ENCODE results near the gene SLC29A1. TPM values are rescaled to one million over a fixed set of nuclear protein-coding genes. Genes with fewer than 3 reads are reported as not detected.

Gene SLC29A1
- total and polyA plus RNA-seq, 9 of the 15 experiments (the other 6 are each of a cell fraction or from before 2014, with no cell fraction given), result 18.9 to 170 (median 57.7) TPM

- TF ChIP-seq MAZ (CRISPR knock-in tag; conservative IDR thresholded peaks at IDR 0.05 in 1 of 2, IDR thresholded peaks at IDR 0.05 in 1 of 2), result peak; percentile 69 to 75
- TF ChIP-seq SP1 (CRISPR knock-in tag; IDR thresholded peaks at IDR 0.05), result peak; percentile 42; the same call in 1 of the 2 replicates
- no peak for TF ChIP-seq SUPT5H (IDR thresholded peaks at IDR 0.05)
- TF ChIP-seq PHF21A (IDR thresholded peaks at IDR 0.05; ENCODE audit: borderline replicate concordance, low read depth), result peak; percentile 89
- TF ChIP-seq, protein P1, sequence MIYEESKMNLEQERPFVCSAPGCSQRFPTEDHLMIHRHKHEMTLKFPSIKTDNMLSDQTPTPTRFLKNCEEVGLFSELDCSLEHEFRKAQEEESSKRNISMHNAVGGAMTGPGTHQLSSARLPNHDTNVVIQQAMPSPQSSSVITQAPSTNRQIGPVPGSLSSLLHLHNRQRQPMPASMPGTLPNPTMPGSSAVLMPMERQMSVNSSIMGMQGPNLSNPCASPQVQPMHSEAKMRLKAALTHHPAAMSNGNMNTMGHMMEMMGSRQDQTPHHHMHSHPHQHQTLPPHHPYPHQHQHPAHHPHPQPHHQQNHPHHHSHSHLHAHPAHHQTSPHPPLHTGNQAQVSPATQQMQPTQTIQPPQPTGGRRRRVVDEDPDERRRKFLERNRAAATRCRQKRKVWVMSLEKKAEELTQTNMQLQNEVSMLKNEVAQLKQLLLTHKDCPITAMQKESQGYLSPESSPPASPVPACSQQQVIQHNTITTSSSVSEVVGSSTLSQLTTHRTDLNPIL (CRISPR knock-in tag; IDR thresholded peaks at IDR 0.05), result no peak
- TF ChIP-seq ARID1B (IDR thresholded peaks at IDR 0.05), result no peak; the same call in 1 of the 2 replicates
- no peak for TF ChIP-seq ETV5 (CRISPR knock-in tag; IDR thresholded peaks at IDR 0.05; ENCODE audit: low read depth)
- TF ChIP-seq, protein P2, sequence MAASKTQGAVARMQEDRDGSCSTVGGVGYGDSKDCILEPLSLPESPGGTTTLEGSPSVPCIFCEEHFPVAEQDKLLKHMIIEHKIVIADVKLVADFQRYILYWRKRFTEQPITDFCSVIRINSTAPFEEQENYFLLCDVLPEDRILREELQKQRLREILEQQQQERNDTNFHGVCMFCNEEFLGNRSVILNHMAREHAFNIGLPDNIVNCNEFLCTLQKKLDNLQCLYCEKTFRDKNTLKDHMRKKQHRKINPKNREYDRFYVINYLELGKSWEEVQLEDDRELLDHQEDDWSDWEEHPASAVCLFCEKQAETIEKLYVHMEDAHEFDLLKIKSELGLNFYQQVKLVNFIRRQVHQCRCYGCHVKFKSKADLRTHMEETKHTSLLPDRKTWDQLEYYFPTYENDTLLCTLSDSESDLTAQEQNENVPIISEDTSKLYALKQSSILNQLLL (CRISPR knock-in tag; IDR thresholded peaks at IDR 0.05; ENCODE audit: borderline replicate concordance), result no peak
- no peak for TF ChIP-seq ZNF3 (CRISPR knock-in tag; IDR thresholded peaks at IDR 0.05)
- peak; percentile 80 for TF ChIP-seq CTCFL (IDR thresholded peaks at IDR 0.05; ENCODE audit: borderline replicate concordance, insufficient read depth, low read depth, low read length, poor library complexity, severe bottlenecking)
- peak; percentile 74 to 89 for TF ChIP-seq MNT (conservative IDR thresholded peaks at IDR 0.05)
- peak; percentile 70 for TF ChIP-seq SMAD4 (CRISPR knock-in tag; conservative IDR thresholded peaks at IDR 0.05)
- TF ChIP-seq E2F3 (CRISPR knock-in tag; IDR thresholded peaks at IDR 0.05), result no peak
- TF ChIP-seq ZFPM2 (CRISPR knock-in tag; IDR thresholded peaks at IDR 0.05), result no peak
- no peak for TF ChIP-seq ZFP1 (CRISPR knock-in tag; IDR thresholded peaks at IDR 0.05)
- TF ChIP-seq NFIC (IDR thresholded peaks at IDR 0.05), result no peak
- 0 out of 2 replicates have a peak, but pooled peaks have one; percentile 39 for TF ChIP-seq ZBTB2 (IDR thresholded peaks at IDR 0.05)
- TF ChIP-seq ZNF197 (CRISPR knock-in tag; IDR thresholded peaks at IDR 0.05; ENCODE audit: low read depth), result no peak
- TF ChIP-seq MBD2 (IDR thresholded peaks at IDR 0.05; ENCODE audit: borderline replicate concordance, low read depth), result 0 out of 2 replicates have a peak, but pooled peaks have one; percentile 36
Measured at GRCh38 chr6:44265007-44265721, 41.8 kb downstream of the SLC29A1 start, which contains the start of gene NFKBIE (continued).
